SU-DHL-6 (cell line): ENCODE results near the gene RNASET2.

Experiments
- H2AFZ ChIP-seq: fragments of 200-600 bp; sonication (generic); 2 replicates; pipeline ENCODE4 v1.6.1; 2014; ENCODE audit warnings: low read depth, mild to moderate bottlenecking, moderate library complexity, mixed read lengths, antibody characterized with exemption, low read length; ENCODE audit not compliant: severe bottlenecking
- H3F3A ChIP-seq: fragments of 200-600 bp; shearing (Covaris generic); 2 replicates; pipeline ENCODE4 v1.6.0; 2016; ENCODE audit warnings: antibody characterized with exemption, mild to moderate bottlenecking; ENCODE audit not compliant: insufficient read depth
- H3K27ac ChIP-seq: fragments of 200-600 bp; sonication (generic); 2 replicates; pipeline ENCODE4 v1.5.1; 2016; ENCODE audit warnings: low read depth, mild to moderate bottlenecking, low read length, moderate library complexity, mixed read lengths
- H3K27me3 ChIP-seq: fragments of 200-600 bp; sonication (generic), shearing (Covaris generic); 2 replicates; pipeline ENCODE4 v1.6.0; 2014; ENCODE audit warnings: mild to moderate bottlenecking, low read length
- H3K36me3 ChIP-seq: fragments of 200-600 bp; sonication (generic); 2 replicates; pipeline ENCODE4 v1.6.1; 2014; ENCODE audit warnings: mild to moderate bottlenecking, low read length, mixed read lengths
- H3K4me2 ChIP-seq: fragments of 300-600, 200-600 bp; shearing (Covaris generic), sonication (generic); 2 replicates; pipeline ENCODE4 v1.6.0; 2014; ENCODE audit warnings: low read length, low read depth, mild to moderate bottlenecking; ENCODE audit not compliant: poor library complexity, severe bottlenecking
- H3K4me3 ChIP-seq: fragments of 200-600 bp; sonication (generic); 2 replicates; pipeline ENCODE4 v1.5.1; 2014; ENCODE audit warnings: antibody characterized with exemption, low read length, mild to moderate bottlenecking, mixed read lengths; ENCODE audit not compliant: insufficient read depth, poor library complexity, severe bottlenecking
- H3K79me2 ChIP-seq: fragments of 200-600 bp; sonication (generic); 2 replicates; pipeline ENCODE4 v1.6.1; 2014; ENCODE audit warnings: mild to moderate bottlenecking, low read length, moderate library complexity; ENCODE audit not compliant: insufficient read depth
- H3K9ac ChIP-seq: fragments of 200-600 bp; sonication (generic); 2 replicates; pipeline ENCODE4 v1.7.0; 2014; ENCODE audit warnings: mild to moderate bottlenecking, low read length
- H3K9me2 ChIP-seq: fragments of 200-600 bp; sonication (generic); replicated peaks from 2 replicates; pipeline ENCODE4 v1.6.1; 2014; ENCODE audit warnings: low read length; ENCODE audit not compliant: insufficient read depth
- H3K9me3 ChIP-seq: fragments of 200-600 bp; sonication (generic); 2 replicates; pipeline ENCODE4 v1.6.1; 2014; ENCODE audit warnings: low read length, mixed read lengths; ENCODE audit not compliant: insufficient read depth
- H4K20me1 ChIP-seq: fragments of 200-600 bp; sonication (generic); 2 replicates; pipeline ENCODE4 v1.6.1; 2014; ENCODE audit warnings: low read depth, mild to moderate bottlenecking, antibody characterized with exemption, low read length, moderate library complexity, mixed read lengths
- EZH2phosphoT487 ChIP-seq: fragments of 200-600 bp; sonication (generic), shearing (Covaris generic); conservative IDR thresholded peaks from 2 replicates; pipeline ENCODE4 v1.6.1; 2018; ENCODE audit warnings: mild to moderate bottlenecking, antibody characterized with exemption, low read length, moderate library complexity, mixed read lengths
- TF ChIP-seq, protein P1 (sequence below): fragments of 200-600 bp; sonication (generic); IDR thresholded peaks from one replicate; pipeline ENCODE4 v1.5.1; 2017; ENCODE audit warnings: antibody characterized with exemption, mild to moderate bottlenecking, low read length, moderate library complexity; ENCODE audit not compliant: insufficient read depth, poor library complexity, severe bottlenecking

The RNASET2 gene

GRCh38 chr6:166955121-166955864 is 1.1 kb downstream of the RNASET2 start:
- no peak overlapping the region for H2AFZ ChIP-seq
- H3K4me2 ChIP-seq = peak overlapping the region; percentile 65
- H3K27ac ChIP-seq = no peak overlapping the region

DNA sequence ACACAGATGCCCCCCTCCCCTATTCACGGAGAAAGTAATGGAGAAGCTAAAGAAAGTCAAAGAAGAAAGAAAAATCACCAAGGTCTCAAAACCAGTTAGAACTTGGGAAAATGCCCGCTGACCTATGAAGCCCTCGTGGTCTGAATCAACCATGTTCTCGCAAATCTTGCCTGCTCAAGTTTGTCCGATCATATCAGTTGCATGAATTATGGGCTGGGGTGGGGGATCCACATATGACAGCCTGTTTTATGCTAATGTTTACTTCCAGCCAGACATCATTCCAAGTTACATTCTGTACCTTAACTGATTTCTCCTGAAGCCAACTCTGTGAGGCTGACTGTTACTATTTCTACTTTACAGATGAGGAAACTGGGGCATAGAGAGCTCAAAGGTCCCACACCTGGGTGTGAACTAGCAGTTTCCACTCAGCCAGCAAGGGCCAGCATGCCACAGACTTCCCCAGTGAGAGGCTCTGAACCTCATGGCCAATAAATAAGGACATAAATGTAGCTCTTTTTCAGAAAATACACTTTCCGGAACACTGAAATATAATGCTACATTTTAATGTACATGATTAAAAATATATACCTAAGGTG is 2.1 kb downstream of the RNASET2 start:
- H2AFZ ChIP-seq = no peak overlapping the region
- H3K9me2 ChIP-seq = no peaks in the 10 kb centered on the region
- H3K27ac ChIP-seq = no peak overlapping the region
- TF ChIP-seq, protein P1, sequence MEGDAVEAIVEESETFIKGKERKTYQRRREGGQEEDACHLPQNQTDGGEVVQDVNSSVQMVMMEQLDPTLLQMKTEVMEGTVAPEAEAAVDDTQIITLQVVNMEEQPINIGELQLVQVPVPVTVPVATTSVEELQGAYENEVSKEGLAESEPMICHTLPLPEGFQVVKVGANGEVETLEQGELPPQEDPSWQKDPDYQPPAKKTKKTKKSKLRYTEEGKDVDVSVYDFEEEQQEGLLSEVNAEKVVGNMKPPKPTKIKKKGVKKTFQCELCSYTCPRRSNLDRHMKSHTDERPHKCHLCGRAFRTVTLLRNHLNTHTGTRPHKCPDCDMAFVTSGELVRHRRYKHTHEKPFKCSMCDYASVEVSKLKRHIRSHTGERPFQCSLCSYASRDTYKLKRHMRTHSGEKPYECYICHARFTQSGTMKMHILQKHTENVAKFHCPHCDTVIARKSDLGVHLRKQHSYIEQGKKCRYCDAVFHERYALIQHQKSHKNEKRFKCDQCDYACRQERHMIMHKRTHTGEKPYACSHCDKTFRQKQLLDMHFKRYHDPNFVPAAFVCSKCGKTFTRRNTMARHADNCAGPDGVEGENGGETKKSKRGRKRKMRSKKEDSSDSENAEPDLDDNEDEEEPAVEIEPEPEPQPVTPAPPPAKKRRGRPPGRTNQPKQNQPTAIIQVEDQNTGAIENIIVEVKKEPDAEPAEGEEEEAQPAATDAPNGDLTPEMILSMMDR = no peak
- no peak for TF ChIP-seq EZH2phosphoT487
- no peak overlapping the region for H3K9ac ChIP-seq
- H4K20me1 ChIP-seq = no peaks in the 10 kb centered on the region
- no peaks in the 10 kb centered on the region for H3K36me3 ChIP-seq
- H3K27me3 ChIP-seq = no peaks in the 10 kb centered on the region
- no peaks in the 10 kb centered on the region for H3K79me2 ChIP-seq
- peaks cover 23% of the 10 kb centered on the region for H3F3A ChIP-seq
- no peak overlapping the region for H3K4me3 ChIP-seq
- H3K4me2 ChIP-seq = no peak overlapping the region
- no peaks in the 10 kb centered on the region for H3K9me3 ChIP-seq

More at GRCh38 chr6:166955121-166955864, 1.1 kb downstream of the RNASET2 start:
- Histone ChIP-seq H3K9ac (peak overlapping the region; percentile 61), H4K20me1 (no peaks in the 10 kb centered on the region), H3K36me3 (no peaks in the 10 kb centered on the region), H3K9me3 (no peaks in the 10 kb centered on the region), H3F3A (peaks cover 34% of the 10 kb centered on the region), H3K9me2 (no peaks in the 10 kb centered on the region), H3K4me3 (peak overlapping the region; percentile 63), H3K79me2 (no peaks in the 10 kb centered on the region), H3K27me3 (no peaks in the 10 kb centered on the region)
- TF ChIP-seq, protein P1 = no peak
- TF ChIP-seq EZH2phosphoT487 = no peak

GRCh38 chr6:166952567-166953486 is 3.5 kb downstream of the RNASET2 start:
- Histone ChIP-seq H2AFZ (no peak overlapping the region), H3K9ac (no peak overlapping the region), H3K27ac (no peak overlapping the region)

More at GRCh38 chr6:166952567-166953486, 3.5 kb downstream of the RNASET2 start:
- Histone ChIP-seq H3K27me3 (no peaks in the 10 kb centered on the region), H3F3A (peaks cover 11% of the 10 kb centered on the region), H4K20me1 (no peaks in the 10 kb centered on the region), H3K79me2 (no peaks in the 10 kb centered on the region), H3K4me2 (no peak overlapping the region), H3K9me2 (no peaks in the 10 kb centered on the region), H3K4me3 (no peak overlapping the region), H3K9me3 (no peaks in the 10 kb centered on the region), H3K36me3 (no peaks in the 10 kb centered on the region)
- TF ChIP-seq EZH2phosphoT487 = no peak
- TF ChIP-seq, protein P1 = no peak
